A549 (cell line): Measurements from ENCODE around the gene TMEM120B.

ENCODE experiments used
- HOXB13 ChIP-seq: fragments of 250-450 bp; sonication (Bioruptor Pico); IDR thresholded peaks from 2 replicates; pipeline ENCODE4 v1.5.0; 2020; ENCODE audit warnings: low read depth, mild to moderate bottlenecking, moderate library complexity
- JUNB ChIP-seq: fragments of >200 bp; sonication (Bioruptor Twin); formaldehyde crosslinking; IDR thresholded peaks from 2 replicates; pipeline ENCODE4 v1.6.1; 2016
- RAD21 ChIP-seq, 2 experiments: fragments of >200 bp in 1 of 2; sonication (Bioruptor Twin) in 1 of 2; formaldehyde crosslinking in 1 of 2; IDR thresholded peaks in 1 of 2; conservative IDR thresholded peaks in 1 of 2; 2 replicates in 1 of 2; 3 replicates in 1 of 2; pipeline ENCODE4 v1.6.1; 2012 to 2018; ENCODE audit warnings: inconsistent platforms in 1 of 2
- TF ChIP-seq, protein P1 (sequence below): fragments of >200 bp; sonication (Bioruptor Twin); formaldehyde crosslinking; IDR thresholded peaks from 3 replicates; pipeline ENCODE4 v1.5.1; 2016

DNA sequence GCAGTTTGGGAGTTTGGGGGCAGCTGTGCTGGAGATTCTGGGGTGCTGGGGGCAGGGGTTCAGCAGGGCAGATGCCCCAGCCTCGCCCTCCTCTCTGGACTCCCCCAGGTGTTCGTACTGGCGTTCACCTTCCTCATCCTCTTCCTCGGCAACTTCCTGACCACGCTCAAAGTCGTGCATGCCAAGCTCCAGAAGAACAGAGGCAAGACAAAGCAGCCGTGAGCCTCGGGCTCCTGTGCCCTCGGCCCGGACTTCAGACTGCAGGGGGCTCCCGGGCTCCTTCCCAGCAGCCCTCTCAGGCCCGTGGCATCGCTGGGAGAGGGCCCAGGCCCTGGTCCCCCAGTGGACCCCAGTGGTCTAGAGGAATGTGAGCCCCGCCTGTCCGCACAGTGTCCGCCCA lies 62.9 kb downstream of the TMEM120B start:
- TF ChIP-seq, protein P1, sequence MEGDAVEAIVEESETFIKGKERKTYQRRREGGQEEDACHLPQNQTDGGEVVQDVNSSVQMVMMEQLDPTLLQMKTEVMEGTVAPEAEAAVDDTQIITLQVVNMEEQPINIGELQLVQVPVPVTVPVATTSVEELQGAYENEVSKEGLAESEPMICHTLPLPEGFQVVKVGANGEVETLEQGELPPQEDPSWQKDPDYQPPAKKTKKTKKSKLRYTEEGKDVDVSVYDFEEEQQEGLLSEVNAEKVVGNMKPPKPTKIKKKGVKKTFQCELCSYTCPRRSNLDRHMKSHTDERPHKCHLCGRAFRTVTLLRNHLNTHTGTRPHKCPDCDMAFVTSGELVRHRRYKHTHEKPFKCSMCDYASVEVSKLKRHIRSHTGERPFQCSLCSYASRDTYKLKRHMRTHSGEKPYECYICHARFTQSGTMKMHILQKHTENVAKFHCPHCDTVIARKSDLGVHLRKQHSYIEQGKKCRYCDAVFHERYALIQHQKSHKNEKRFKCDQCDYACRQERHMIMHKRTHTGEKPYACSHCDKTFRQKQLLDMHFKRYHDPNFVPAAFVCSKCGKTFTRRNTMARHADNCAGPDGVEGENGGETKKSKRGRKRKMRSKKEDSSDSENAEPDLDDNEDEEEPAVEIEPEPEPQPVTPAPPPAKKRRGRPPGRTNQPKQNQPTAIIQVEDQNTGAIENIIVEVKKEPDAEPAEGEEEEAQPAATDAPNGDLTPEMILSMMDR: no peak
- TF ChIP-seq RAD21 (conservative IDR thresholded peaks at IDR 0.05 in 1 of 2, IDR thresholded peaks at IDR 0.05 in 1 of 2) (no peak), JUNB (no peak), HOXB13 (CRISPR knock-in tag) (no peak)
